ENCODE results near the gene MORN2.
"Not testable (repeated sequence)": the region's sequence is repeated elsewhere in the genome, so short reads cannot be mapped to it uniquely, and the experiment has no call there.

The MORN2 gene

DNA sequence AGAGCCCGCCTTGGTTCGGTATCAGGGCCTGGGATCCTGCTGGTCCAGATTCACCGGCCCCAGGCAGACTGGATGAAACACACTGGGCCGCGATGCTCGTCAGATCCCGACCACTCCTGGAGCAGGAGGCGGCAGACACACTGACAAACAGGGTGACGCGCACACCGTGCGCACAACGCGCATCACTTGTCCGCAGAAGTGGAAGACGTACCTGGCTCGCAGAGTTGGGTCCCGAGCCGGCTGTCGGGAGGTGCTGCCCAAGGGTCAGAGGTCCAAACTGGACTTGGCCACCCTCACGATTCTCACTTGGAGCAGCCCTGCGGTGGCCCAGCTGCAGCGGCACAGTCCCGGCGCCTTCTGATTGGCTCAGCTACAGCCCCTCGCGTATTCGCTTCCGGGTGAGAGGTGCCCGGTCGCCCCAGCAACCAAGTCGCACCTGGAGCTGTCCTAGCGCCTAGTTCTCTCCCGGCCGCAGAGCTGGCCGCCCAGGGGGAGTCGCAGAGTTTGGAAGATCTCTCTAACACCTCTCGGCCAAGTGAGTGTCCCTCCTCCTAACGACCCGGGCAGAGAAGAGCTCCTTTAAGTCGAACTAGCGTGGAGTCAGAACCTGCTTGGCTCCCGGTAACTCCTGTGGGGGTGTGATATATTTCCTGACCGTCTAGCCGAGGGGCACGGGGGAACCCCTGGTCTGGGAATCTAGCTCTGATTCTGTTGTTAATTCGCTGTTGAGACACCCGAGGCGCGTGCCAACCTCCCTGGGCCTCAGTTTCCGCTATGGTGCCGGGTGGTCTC lies at the start of gene MORN2, which contains the start of gene DHX57:
TSS of gene MORN2 (plus strand) at position 401 of the 792 bp plus-strand sequence.
TSS of gene DHX57 (minus strand) at position 359 of the 792 bp plus-strand sequence. CDS start 7,529 bp downstream, outside the sequence.
- in situ Hi-C loops (cut with HindIII; ENCODE audit: low sequenced_read_pairs): no loop called here

DNA sequence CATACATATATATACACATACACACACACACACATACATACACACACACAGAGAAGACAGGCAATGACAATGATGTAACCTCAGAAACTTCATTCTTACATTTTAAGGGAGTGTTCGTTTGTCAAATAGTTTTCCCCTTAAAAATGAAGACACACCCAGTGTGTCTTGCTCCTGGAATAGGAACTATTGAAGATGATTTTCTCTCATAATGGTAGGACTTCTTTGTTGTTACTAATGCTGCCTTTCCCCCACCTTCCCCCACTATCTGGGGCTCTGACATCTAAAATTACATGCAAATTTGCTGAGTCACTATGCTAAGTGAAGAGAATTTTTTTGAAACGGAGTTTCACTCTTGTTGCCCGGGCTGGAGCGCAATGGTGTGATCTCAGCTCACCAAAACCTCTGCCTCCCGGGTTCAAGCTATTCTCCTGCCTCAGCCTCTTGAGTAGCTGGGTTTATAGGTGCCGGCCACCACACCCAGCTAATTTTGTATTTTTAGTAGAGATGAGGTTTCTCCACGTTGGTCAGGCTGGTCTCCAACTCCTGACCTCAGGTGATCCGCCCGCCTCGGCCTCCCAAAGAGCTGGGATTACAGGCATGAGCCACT lies 48.1 kb upstream of the MORN2 start:
- in situ Hi-C loops (cut with HindIII; ENCODE audit: low sequenced_read_pairs): not testable (repeated sequence)

DNA sequence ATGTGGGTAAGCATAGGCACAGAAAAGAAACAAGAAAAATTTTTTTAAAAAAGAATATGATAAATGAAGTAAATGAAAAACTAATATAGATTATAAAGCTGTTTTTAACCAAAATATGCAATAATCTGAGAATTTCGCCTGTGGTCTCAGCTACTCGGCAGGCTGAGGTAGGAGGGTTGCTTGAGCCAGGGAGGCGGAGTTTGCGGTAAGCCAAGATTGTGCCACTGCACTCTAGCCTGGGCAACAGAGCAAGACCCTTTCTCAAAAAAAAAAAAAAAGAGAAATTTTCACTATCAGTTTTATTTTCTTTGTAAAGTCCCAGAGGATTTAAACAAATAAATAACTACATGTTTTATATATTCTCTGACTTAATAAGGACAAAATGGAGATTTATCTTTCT lies 47.3 kb upstream of the MORN2 start:
- in situ Hi-C loops (cut with HindIII; ENCODE audit: low sequenced_read_pairs): no loop called here

DNA sequence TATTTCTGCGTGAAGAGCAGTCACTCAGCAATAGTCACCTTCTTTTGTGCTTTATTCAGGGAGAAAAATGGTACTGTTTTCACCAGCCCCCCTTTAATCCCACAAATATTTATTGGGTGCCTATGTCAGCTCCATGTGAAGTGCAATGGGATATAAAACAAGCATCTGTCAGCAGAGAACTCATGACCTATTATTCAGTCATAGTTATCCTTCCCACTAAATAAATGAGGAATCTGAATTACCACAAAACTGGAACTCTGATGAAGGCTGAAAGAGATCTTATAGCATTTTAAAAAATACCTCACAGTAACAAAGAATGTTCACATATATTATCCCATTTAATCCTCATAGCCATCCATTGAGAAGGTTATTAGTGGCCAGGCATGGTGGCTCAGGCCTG lies 45.8 kb upstream of the MORN2 start:
- in situ Hi-C loops (cut with HindIII; ENCODE audit: low sequenced_read_pairs): no loop called here

DNA sequence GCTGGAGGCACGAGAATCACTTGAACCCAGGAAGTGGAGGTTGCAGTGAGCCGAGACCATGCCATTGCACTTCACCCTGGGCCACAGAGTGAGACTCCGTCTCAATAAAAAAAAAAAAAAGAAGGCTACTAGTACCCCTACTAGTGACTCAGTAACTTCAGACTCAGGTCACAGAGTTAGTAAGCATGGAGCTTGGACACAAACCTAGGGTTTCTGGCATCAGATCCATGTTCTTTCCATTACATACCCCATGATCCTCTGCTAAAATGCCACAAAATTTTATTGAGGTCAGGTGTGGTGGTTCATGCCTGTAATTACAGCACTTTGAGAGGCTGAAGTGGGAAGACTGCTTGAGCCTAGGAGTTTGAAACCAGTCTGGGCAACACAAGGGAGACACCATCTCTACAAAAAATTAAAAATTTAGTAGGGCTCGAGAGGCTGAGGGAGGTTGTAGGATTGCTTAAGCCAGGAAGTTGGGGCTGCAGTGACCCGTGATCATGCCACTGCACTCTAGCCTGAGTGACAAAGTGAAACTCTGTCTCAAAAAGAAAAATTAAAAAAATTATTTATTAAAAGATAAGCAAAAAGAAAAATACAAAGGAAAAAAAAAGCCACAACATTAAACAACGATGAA lies 45.1 kb upstream of the MORN2 start:
- in situ Hi-C loops (cut with HindIII; ENCODE audit: low sequenced_read_pairs): no loop called here

DNA sequence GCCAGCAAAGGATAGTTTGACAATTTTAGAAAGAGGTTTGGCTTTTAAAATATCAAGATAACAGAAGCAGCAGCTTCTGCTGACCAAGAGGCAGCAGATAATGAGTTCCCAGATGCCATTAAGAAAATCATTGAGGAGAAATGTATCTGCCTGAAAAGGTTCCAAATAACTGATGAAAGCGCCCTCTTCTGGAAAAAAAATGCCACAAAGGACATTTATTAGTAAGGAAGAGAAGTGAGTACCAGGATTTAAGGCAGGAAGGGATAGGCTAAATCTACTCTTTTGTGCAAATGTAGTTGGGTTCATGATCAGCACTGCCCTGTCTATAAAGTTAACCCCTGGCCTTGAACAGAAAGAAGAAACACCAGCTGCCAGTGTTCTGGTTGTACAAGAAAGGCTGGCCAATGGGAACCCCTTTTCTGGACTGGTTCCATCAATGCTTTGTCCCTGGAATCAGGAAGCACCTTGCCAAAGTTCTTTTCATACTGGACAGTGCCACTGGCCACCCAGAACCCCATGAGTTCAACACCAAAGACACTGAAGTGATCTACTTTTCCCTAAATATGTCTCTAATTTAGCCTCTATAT lies 40.7 kb upstream of the MORN2 start:
- in situ Hi-C loops (cut with HindIII; ENCODE audit: low sequenced_read_pairs): no loop called here

DNA sequence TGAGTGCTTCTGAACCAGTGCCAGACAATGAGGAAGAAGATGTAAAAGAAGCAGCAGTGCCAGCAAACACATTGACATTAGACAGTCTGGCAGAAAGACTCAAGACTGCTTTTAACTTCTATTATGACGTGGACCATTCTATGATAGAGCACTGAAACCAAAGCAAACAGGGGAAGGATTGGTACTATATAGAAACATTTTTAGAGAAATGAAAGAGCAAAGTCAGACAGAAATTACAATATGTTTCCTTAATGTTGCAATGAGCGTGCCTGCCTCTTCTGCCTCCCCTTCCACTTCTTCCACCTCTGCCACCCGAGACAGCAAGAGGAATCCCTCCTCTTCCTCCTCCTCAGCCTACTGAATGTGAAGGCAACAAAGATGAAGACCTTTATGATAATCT lies 39.8 kb upstream of the MORN2 start:
- in situ Hi-C loops (cut with HindIII; ENCODE audit: low sequenced_read_pairs): no loop called here

DNA sequence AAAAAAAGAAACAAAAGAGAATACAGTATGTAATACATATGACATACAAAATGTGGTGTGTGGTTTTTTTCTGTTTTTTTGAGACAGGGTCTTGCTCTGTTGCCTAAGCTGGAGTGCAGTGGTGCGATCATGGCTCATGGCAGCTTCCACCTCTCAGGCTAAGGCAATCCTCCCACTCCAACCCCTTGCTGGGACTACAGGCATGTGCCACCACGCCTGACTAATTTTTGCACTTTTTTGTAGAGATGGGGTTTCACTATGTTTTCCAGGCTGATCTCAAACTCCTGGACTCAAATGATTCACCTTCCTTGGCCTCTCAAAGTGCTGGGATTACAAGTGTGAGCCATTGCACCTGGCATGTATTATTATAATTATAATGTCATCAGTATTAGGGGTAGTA lies 39.0 kb upstream of the MORN2 start:
- in situ Hi-C loops (cut with HindIII; ENCODE audit: low sequenced_read_pairs): no loop called here

DNA sequence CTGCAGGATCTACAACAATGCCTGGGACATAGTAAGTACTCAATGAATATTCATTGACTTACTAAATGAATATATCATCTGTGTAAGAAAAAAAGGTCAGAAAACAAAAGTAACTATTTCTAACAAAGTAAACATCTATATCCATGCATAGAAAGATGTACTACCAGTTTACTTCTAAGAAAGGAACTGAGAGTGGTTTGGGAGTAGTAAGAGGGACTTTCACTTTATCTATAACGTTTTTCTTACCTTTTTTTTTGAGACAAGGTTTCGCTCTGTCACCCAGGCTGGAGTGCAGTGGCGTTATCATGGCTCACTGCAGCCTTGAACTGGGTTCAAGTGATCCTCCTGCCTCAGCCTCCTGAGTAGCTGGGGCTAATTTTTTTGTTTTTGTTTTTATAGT lies 25.7 kb upstream of the MORN2 start:
- in situ Hi-C loops (cut with HindIII; ENCODE audit: low sequenced_read_pairs): no loop called here

DNA sequence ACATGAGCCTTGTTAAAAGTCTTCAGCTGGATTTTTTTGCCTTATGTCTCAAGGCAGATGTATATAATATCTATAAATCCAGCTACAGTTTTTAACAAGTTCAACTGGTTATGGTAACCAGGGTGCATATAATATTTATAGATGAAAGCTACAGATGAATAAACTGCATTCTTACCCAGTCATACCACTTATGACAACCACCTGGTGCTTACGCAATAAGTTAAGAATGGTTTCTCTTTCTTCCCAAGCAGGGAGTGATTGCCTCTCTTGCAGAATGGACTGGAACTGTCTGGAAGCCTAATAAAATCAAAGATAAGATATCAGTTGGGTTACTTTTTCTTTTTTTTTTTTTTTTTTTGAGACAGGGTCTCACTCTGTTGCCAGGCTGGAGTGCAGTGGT lies 19.6 kb upstream of the MORN2 start:
- in situ Hi-C loops (cut with HindIII; ENCODE audit: low sequenced_read_pairs): no loop called here

DNA sequence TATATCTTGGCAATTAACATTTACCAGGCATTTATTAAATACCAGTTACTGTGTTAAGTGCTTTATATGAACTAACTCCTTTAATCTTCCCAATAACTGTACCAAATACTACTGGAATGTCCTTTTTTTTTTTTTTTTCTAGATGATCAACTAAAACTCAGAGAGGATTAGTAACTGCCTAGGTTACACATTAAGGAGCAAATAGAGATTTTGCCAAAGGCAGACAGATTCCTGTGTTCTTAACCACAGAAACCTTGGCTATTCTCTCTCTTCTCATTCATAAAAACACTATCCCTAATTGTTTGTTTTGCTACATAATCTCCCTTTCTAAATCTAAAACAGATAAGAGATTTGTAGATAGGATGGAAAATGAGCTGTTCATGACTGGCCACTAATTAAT lies 13.3 kb upstream of the MORN2 start:
- in situ Hi-C loops (cut with HindIII; ENCODE audit: low sequenced_read_pairs): no loop called here

DNA sequence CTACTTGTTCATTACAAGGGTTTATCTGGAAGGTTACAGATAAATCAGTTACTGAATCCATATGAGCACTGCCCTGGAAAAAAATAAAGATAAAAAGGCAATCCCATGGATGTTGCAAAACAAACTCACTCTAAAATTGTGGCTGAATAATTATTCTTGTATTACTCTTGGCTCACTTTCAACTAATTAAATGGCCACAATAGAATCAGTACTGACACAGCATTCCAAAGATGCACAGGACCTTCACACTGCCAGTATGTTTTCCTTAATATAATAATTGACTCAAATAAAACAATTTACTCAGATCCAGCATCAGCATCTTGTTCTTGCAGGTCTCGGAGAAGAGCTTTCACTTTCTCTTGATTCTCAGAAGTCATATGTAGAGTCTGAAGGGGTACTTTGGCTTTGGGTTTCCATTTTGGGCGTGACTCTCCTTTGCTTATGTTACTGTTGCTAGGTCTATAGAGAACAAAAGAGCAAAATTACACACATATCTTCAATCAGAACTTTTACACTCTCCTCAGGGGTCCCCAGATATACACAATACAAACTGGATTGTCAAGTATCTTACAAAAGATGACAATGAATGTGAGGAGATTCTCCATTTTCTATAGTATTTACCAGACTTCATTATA lies 12.6 kb upstream of the MORN2 start:
- in situ Hi-C loops (cut with HindIII; ENCODE audit: low sequenced_read_pairs): no loop called here

DNA sequence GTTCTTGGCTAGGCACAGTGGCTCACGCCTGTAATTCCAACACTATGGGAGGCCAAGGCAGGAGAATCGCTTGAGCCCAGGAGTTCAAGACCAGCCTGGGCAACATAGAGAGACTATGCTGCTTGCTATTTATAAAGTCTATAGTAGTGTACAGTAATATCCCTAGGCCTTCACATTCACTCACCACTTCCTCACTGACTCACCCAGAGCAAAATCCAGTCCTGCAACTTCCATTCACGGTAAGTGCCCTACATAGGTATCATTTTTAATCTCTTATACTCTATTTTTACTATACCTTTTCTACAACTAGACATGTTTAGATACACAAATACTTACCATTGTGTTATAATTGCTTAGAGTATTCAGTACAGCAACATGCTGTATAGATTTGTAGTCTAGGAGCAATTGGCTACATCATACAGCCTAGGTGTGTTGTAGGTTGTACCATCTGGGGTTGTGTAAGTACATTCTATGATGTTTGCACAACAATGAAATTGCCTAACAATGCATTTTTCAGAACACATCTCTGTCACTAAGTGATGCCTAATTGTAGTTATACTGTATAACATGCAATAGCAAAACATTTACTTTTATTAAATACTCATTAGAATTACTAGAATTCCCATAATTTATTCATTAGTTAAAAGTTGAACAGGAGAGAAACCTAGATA lies 8.9 kb upstream of the MORN2 start:
- in situ Hi-C loops (cut with HindIII; ENCODE audit: low sequenced_read_pairs): no loop called here

DNA sequence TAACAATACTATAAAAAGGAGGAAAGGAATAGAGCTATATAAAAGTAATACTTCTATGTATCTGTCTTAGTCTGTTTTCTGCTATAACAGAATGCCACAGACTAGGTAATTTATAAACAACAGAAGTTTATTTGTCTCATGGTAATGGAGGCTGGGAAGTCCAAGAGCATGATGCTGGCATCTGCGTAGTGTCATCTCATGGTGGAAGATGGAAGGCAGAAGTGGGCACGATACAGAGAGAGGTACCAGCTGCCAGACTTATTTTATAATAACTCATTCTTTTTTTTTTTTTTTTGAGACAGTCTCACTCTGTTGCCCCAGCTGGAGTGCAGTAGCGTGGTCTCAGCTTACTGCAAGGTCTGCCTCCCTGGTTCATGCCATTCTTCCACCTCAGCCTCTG lies 4.3 kb upstream of the MORN2 start:
- in situ Hi-C loops (cut with HindIII; ENCODE audit: low sequenced_read_pairs): no loop called here

DNA sequence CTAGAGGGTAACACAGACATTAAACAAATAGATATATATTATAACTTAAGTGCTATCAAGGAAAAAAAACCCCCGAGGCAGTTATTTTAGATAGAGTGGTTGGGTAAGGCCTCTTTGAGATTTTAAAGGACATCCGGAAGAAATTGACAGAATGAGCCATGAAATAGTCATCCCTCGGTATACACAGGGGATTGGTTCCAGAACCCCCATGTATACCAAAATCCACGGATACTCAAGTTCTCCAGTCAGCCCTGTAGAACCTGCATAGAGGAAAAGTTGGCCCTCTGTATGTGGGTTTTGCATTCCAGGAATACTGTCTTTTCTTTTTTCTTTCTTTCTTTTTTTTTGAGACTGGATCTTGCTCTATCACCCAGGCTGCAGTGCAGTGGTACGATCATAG lies 2.0 kb upstream of the MORN2 start:
- in situ Hi-C loops (cut with HindIII; ENCODE audit: low sequenced_read_pairs): no loop called here

DNA sequence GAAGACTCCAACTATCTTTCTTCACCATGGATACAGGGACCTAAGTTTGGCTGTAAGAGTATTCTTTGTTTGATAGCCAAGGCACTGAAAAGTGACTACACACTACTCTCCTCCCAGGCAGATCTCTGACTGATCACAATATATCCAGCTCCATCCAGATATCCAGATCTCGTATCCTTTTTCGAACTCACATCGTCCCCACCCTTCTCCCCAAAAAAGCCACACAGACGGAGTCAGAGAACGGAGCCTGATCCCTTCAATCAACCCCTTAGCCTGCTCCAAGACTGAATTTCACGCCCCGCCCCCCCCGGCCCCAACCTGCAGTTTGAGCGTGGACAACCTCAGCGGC lies 575 bp upstream of the MORN2 start:
- in situ Hi-C loops (cut with HindIII; ENCODE audit: low sequenced_read_pairs): no loop called here

DNA sequence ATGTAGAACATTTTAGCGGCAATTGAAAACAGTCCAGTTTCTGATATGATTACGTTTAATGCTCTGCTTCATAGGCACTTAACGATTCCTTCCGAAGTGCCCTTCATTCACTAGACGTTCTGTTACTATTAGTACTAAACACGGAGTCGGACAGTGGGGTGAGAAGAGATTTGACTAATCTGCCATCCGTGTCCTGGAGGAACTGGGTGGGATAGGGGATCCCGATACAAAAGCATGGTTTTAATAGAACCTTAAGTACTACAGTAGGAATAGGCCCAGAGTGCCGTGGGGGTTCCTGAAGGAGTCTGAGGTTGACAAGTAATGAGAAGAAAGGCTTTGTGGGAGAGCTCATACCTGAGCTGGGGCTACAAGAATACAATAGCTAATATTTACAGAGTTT lies 631 bp downstream of the MORN2 start:
- in situ Hi-C loops (cut with HindIII; ENCODE audit: low sequenced_read_pairs): no loop called here

DNA sequence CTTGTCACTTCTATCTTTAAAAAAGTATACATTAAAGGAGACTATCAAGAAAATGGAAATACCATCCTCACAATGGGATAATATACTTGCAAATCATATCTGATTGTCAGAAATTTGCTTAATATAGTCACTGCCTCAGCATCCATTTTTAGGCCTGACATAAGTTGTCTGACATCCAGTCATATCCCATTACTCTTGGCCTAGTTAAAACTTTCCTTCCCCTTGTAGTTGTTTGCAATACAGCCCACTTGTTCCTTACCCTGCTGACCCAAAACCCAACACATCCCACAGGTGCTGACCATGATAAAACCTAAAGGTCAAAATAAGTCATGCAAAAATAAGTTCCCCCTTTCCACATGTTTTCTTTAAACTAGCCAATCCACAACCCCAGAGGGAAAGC lies 10.3 kb downstream of the MORN2 start:
- in situ Hi-C loops (cut with HindIII; ENCODE audit: low sequenced_read_pairs): no loop called here

DNA sequence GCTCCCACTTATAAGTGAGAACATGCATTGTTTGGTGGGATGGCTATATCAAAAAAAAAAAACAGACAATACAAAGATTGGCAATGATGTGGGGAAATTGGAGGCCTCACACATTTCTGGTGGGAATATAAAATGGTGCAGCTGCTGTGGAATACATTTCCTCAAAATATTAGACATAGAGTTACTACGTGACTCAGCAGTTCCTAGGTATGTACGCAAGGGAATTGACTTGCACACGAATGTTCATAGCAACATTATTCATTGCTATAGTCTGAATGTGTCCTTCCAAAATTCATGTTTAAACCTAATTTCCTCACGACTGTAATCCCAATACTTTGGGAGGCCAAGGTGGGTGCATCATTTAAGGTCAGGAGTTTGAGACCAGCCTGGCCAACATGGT lies 11.6 kb downstream of the MORN2 start:
- in situ Hi-C loops (cut with HindIII; ENCODE audit: low sequenced_read_pairs): no loop called here

DNA sequence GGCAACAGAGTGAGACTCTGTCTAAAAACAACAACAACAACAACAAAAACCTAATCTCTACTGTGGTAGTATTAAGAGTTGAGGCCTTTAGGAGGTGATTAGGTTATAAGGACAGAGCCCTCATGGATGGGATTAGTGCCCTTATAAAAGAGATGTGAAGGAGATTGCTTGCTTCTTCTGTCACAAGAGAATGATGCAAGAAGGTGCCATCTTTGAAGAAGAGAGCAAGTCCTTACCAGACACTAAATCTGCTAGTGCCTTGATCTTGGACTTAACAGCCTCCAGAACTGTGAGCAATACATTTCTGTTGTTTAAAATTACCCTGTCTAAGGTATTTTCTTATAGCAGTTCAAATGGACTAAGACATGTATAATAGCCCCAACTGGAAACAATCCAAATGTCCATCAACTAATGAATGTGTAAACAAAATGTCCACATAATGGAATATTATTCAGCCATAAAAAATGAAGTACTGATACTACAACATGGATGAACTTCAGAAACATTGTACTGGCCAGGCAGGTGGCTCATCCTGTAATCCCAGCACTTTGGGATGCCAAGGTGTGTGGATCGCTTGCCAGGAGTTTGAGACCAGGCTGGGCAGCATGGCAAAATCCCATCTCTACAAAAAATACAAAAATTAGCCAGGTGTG lies 12.3 kb downstream of the MORN2 start:
- in situ Hi-C loops (cut with HindIII; ENCODE audit: low sequenced_read_pairs): no loop called here

Data from endothelial cell of hepatic sinusoid (primary cell).